Measurements from ENCODE around the gene MGAT5B.

DNA sequence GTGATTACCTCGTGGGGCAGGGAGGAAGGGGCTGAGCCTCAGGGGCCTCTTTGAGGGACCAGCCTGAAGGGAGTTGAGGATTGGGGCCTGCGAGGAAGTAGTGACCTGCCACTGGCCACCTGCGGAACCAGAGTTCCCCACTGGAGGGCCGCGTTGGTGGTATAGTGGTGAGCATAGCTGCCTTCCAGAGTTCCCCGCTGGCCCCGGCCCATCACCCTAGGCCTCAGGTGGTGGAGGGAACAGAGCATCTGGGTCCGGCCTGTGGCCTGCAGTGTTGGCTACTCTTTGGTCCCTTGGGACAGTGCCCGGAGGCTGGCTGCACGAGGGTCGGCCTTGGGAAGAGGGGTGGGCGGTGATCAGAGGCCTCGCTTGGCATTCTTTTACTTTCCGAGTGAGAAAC is 20.5 kb downstream of the MGAT5B start:
- TF ChIP-seq POLR2A (IDR thresholded peaks at IDR 0.05; ENCODE audit: low read depth, low read length) (no peak), POLR2AphosphoS5 (IDR thresholded peaks at IDR 0.05; ENCODE audit: low read depth, low read length) (no peak), TAF1 (IDR thresholded peaks at IDR 0.05; ENCODE audit: low read depth, low read length) (no peak)

Data from GM12891 (cell line).